Thymus (tissue), 11 donors: ENCODE data around the gene RABGAP1L. TPM values are rescaled to one million over a fixed set of nuclear protein-coding genes. Genes with fewer than 3 reads are reported as not detected.
"Not testable (repeated sequence)": the region's sequence is repeated elsewhere in the genome, so short reads cannot be mapped to it uniquely, and the experiment has no call there.

Experiments used
- DNase-seq, 9 donors: peaks; one replicate each; pipeline ENCODE4 v3.0.0-alpha.2; 2013; ENCODE audit warnings: low spot score in 9 of 9, low read depth in 6 of 9, missing footprints in 1 of 9
- H3K27ac ChIP-seq, 2 donors: one replicate each; pipeline ENCODE4 v1.5.1; 2013; ENCODE audit warnings: control low read depth in 1 of 2, low read depth in 1 of 2, low read length in 1 of 2, mild to moderate bottlenecking in 1 of 2, moderate library complexity in 1 of 2
- H3K27me3 ChIP-seq, 2 donors: one replicate each; pipeline ENCODE4 v1.5.1; 2013; ENCODE audit warnings: low read length in 1 of 2; ENCODE audit not compliant: control insufficient read depth in 2 of 2, insufficient read depth in 1 of 2
- H3K36me3 ChIP-seq, 2 donors: one replicate each; pipeline ENCODE4 v1.5.1; 2013; ENCODE audit warnings: low read length in 1 of 2, mild to moderate bottlenecking in 1 of 2, moderate library complexity in 1 of 2; ENCODE audit not compliant: control insufficient read depth in 2 of 2, insufficient read depth in 2 of 2
- H3K4me1 ChIP-seq, 2 donors: one replicate each; pipeline ENCODE4 v1.5.1; 2013; ENCODE audit warnings: low read length in 2 of 2; ENCODE audit not compliant: control insufficient read depth in 2 of 2, insufficient read depth in 2 of 2
- H3K4me3 ChIP-seq, 2 donors: one replicate each; pipeline ENCODE4 v1.5.1; 2013; ENCODE audit warnings: low read length in 2 of 2, control low read depth in 1 of 2, mild to moderate bottlenecking in 1 of 2
- H3K9me3 ChIP-seq, 2 donors: one replicate each; pipeline ENCODE4 v1.5.1; 2013; ENCODE audit warnings: low read length in 1 of 2, mild to moderate bottlenecking in 1 of 2; ENCODE audit not compliant: control insufficient read depth in 2 of 2, insufficient read depth in 1 of 2
- WGBS: extraction: QIAGEN DNeasy Blood & Tissue Kit; methylation state at CpG from one replicate; pipeline ENCODE4 v1.1.7; 2013; 5-methylcytosine and 5-hydroxymethylcytosine counted together
- polyA plus RNA-seq: library from polyadenylated mRNA; stranded (reverse); fragments of 200-250 nt; gene quantifications from one replicate; pipeline ENCODE4 v1.2.3, GENCODE V29; 2013
- total RNA-seq: library from RNA; stranded (reverse); fragments of 120-200 nt; gene quantifications from one replicate; pipeline ENCODE4 v1.2.4, GENCODE V29; 2013
- donor health status: healthy.

Gene RABGAP1L
- total and polyA plus RNA-seq, 2 donors: 30.6 to 37.4 TPM

DNA sequence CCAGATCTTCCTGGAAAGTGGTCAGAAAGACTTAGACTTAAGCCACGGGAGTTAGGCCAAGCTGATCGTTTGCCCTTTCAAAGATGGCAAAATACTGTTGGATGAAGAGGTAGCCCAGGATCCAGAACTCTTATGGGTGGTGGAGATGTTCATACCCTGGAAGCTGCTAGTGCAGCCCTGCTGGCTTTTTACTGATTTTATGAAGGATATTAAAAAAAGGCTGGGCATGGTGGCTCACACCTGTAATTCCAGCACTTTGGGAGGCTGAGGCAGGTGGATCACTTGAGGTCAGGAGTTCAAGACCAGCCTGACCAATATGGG is 864.6 kb downstream of the RABGAP1L start:
- H3K9me3 ChIP-seq, H3K36me3 ChIP-seq, DNase-seq, H3K27me3 ChIP-seq: not testable (repeated sequence)
- WGBS: 98% methylated on average over 2 of the region's 2 CpGs
- Histone ChIP-seq H3K27ac (peak overlapping the region; percentile 31 to 88), H3K4me1 (peaks cover 6 to 11% of the 10 kb centered on the region in 2 donors), H3K4me3 (peak overlapping the region; percentile 58 to 79)

DNA sequence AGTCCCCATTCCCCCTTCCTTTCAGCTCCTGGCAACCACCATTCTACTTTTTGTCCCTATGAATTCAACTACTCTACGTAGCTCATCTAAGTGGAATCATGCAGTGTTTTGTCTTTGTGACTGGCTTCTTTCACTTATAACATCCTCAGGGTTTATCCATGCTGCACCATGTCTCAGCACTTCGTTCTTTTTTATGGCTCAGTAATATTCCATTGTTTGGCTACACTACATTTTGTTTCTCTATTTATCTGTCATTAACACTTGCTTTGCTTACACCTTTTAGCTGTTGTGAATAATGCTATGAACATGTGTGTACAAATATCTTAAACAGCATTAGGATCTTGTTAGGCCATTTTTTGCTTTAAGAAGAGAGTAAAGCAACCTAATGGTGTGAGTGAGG is 865.5 kb downstream of the RABGAP1L start:
- Histone ChIP-seq H3K27me3 (no peaks in the 10 kb centered on the region), H3K36me3 (no peaks in the 10 kb centered on the region), H3K9me3 (no peaks in the 10 kb centered on the region), H3K4me3 (no peak overlapping the region), H3K4me1 (peaks cover 6 to 13% of the 10 kb centered on the region in 2 donors), H3K27ac (no peak overlapping the region)
- DNase-seq: no peak
- WGBS: 97% methylated on average over 2 of the region's 2 CpGs

DNA sequence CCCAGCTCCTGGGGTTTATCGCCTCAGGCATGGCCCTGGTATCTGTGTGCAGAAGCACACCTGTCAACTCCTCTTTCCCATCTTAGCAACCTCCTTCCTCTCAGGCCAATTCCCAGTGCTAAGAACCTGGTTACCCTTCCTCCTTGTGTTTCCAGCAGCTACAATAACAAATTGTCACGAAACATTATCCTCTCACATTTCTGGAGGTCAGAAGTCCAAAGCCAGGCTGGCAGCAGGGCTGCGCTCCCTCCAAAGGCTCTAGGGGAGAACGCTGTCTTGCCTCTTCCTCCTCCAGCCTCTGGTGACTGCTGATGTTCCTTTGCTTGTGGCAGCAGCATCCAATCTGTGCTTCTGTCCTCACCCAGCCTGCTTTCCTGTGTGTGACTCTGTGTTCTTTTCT is 874.6 kb downstream of the RABGAP1L start:
- peaks cover 0 to 2% of the 10 kb centered on the region in 2 donors for H3K4me1 ChIP-seq
- no peak for DNase-seq
- H3K36me3 ChIP-seq: no peaks in the 10 kb centered on the region
- no peaks in the 10 kb centered on the region for H3K9me3 ChIP-seq
- no peaks in the 10 kb centered on the region for H3K27me3 ChIP-seq
- H3K27ac ChIP-seq: no peak overlapping the region
- no peak overlapping the region for H3K4me3 ChIP-seq
- WGBS: 97% methylated on average over 4 of the region's 4 CpGs

DNA sequence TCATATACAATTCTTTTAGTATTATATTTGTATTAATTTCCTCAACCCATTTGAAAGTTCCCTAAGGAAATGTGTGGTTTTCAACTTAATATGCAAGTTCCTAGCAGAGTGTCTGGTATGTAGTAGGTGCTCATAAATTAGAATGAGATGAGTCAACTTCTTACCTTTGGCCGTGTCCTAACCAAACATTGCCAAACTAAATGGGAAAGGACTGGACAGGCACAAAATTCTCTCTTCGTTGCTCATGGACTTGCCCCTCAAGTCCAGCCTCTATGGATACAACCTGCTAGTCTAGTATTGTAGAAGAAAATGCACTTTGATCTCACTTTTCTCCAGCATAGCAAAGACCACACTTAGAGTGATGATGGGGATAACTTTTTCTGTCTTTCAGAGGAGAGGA is 875.5 kb downstream of the RABGAP1L start:
- WGBS: 91% methylated on average over 2 of the region's 2 CpGs
- H3K27me3 ChIP-seq: no peaks in the 10 kb centered on the region
- no peaks in the 10 kb centered on the region for H3K4me1 ChIP-seq
- no peak for DNase-seq
- H3K27ac ChIP-seq: no peak overlapping the region
- no peaks in the 10 kb centered on the region for H3K36me3 ChIP-seq
- H3K4me3 ChIP-seq: no peak overlapping the region
- H3K9me3 ChIP-seq: no peaks in the 10 kb centered on the region

DNA sequence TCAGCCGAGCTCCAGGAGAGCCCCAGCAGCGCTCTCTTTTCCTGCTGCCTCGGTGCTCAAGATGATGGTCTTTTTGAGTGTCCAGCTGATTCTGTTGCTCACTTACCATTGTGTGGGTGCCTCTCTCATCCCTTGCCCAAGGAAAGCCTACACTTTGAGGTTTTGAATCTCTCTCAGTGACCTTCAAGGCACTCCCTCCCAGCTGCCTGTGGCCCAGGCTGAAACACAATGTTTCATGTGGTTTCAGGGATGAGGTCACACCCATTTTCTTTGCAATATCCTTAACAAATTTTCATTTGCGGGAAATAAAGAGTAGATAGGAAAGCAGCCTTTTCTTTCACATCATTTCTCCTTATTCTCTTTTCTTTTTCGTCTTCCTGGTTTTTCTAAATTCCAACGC is 876.5 kb downstream of the RABGAP1L start:
- Histone ChIP-seq H3K27ac (no peak overlapping the region), H3K4me3 (no peak overlapping the region), H3K36me3 (no peaks in the 10 kb centered on the region), H3K4me1 (no peaks in the 10 kb centered on the region), H3K9me3 (no peaks in the 10 kb centered on the region), H3K27me3 (no peaks in the 10 kb centered on the region)
- 95% methylated on average over 6 of the region's 6 CpGs for WGBS
- DNase-seq: no peak

DNA sequence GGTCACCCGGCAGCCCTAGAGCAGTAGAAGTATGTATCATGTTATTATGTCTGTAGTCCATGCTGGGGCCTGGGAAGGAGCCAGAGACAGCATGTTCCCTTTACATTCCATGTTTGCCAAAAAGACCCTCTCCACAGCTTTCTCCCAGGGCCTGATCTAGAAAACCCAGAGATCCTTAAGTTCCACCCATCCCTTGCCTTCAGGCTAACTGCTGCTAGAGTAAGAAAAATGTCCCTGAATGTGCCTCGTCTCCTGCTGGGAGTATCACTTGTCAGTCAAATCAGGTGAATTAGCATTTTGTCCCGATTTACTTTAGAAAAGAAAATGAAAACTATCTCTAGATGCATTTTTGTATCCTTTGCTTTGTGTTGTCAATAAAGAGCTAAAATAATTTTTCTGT is 877.2 kb downstream of the RABGAP1L start:
- no peaks in the 10 kb centered on the region for H3K4me1 ChIP-seq
- no peak for DNase-seq
- WGBS: 69% methylated on average over 3 of the region's 3 CpGs
- no peak overlapping the region for H3K4me3 ChIP-seq
- H3K36me3 ChIP-seq: no peaks in the 10 kb centered on the region
- H3K9me3 ChIP-seq: no peaks in the 10 kb centered on the region
- no peaks in the 10 kb centered on the region for H3K27me3 ChIP-seq
- no peak overlapping the region for H3K27ac ChIP-seq

DNA sequence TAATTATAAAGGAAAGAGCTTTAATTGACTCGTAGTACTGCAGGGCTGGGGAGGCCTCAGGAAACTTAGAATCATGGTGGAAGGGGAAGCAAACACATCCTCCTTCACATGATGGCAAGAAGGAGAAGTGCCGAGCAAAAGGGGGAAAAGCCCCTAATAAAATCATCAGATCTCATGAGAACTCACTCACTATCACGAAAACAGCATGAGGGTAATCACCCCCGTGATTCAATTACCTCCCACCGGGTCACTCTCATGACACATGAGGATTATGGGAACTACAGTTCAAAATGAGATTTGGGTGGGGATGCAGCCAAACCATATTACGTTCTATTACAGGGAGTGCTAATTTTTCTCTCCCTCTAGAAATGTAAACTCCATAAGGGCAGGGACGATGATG is 878.1 kb downstream of the RABGAP1L start:
- no peak overlapping the region for H3K27ac ChIP-seq
- 59% methylated on average over 7 of the region's 7 CpGs for WGBS

DNA sequence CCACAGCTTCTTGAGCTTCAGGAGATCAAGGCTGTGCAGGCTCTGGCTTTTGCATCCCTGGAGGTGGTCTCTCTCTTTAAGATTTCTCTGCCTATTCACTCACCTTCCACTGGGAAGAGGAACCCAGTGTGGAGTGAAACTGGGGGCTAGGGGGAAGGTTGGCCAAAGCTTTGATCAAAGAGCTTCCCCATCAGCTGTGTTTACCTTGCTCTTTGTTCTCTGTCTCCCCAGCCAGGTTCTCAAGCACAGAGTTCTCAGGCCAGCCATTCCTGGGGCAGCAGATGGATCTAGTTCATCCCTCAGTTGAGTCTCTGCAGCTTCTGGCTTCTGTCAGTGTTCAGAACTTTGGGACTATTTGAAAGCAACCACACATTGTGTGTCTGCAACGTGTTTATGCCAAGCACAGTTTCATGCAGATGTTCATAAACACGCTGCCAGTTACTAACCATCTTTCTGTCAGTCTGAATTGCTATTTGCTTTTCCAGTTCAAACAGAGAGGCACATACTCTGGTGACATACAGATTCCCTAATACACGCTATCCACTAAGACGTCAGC is 881.1 kb downstream of the RABGAP1L start:
- Histone ChIP-seq H3K27ac (no peak overlapping the region), H3K4me3 (no peak overlapping the region), H3K36me3 (no peaks in the 10 kb centered on the region), H3K4me1 (no peaks in the 10 kb centered on the region), H3K9me3 (no peaks in the 10 kb centered on the region), H3K27me3 (no peaks in the 10 kb centered on the region)
- 71% methylated on average over 4 of the region's 4 CpGs for WGBS
- no peak for DNase-seq

More for the DNA sequence above, 878.1 kb downstream of the RABGAP1L start:
- Histone ChIP-seq H3K36me3 (no peaks in the 10 kb centered on the region), H3K4me1 (no peaks in the 10 kb centered on the region), H3K4me3 (no peak overlapping the region), H3K9me3 (no peaks in the 10 kb centered on the region), H3K27me3 (no peaks in the 10 kb centered on the region)
- DNase-seq: no peak

DNA sequence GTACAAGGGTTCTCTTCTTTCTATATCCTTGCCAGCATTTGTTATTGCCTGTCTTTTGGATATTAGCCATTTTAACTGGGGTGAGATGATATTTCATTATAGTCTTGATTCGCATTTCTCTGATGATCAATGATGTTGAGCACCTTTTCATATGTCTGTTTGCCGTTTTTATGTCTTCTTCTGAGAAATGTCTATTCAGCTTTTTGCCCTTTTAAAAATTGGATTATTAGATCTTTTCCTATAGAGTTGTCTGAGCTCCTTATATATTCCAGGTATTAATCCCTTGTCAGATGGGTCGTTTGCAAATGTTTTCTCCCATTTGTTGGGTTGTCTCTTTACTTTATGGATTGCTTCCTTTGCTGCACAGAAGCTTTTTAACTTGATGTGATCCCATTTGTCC is 883.3 kb downstream of the RABGAP1L start:
- Histone ChIP-seq H3K36me3 (no peaks in the 10 kb centered on the region), H3K4me1 (no peaks in the 10 kb centered on the region), H3K27ac (no peak overlapping the region), H3K27me3 (no peaks in the 10 kb centered on the region), H3K9me3 (no peaks in the 10 kb centered on the region), H3K4me3 (no peak overlapping the region)
- 81% methylated on average over 3 of the region's 3 CpGs for WGBS
- no peak for DNase-seq

DNA sequence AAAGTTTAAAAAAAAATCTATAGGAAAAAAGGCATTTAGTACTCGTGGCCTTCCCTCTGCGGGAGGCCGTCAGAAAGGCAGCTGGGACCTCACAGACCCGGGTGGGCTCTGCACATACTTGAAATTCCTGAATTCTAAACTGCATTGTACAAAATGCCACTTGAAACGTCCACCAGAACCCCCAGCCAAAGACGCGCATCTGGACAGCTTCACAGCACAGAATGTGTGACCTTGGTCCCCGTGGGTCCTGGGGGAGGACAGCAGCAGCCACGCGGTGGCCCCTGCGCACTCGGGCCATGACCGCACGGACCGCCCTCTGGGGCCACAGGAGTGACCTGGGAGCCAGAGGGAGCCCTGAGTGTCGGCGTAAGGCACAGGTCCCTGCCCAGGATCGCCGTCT is 884.5 kb downstream of the RABGAP1L start:
- DNase-seq: no peak
- no peaks in the 10 kb centered on the region for H3K36me3 ChIP-seq
- 91% methylated on average over 19 of the region's 19 CpGs for WGBS
- no peak overlapping the region for H3K27ac ChIP-seq
- no peaks in the 10 kb centered on the region for H3K9me3 ChIP-seq
- H3K4me1 ChIP-seq: no peaks in the 10 kb centered on the region
- H3K4me3 ChIP-seq: no peak overlapping the region
- H3K27me3 ChIP-seq: no peaks in the 10 kb centered on the region
